Measurements from ENCODE around the gene WDFY3.

DNA sequence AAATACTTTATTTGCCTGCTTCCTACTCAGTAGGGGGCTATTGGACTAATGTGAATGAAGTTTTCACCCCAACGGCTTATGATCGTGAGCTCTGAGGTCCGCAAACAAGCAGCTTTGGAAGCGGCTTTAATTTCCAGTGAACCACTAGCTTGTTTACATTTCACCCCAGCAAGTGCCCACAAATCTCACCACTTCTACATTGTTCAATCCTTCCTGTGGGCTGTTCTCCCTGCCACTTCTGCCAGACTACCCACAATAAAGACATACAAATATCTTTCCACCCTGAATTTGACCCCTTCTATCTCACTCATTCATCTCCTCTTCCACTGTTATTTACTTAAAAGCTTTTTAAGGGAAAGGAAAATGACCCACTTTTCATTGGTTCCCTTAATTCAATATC, 285.5 kb downstream of the WDFY3 start:
- TF ChIP-seq, protein P1, sequence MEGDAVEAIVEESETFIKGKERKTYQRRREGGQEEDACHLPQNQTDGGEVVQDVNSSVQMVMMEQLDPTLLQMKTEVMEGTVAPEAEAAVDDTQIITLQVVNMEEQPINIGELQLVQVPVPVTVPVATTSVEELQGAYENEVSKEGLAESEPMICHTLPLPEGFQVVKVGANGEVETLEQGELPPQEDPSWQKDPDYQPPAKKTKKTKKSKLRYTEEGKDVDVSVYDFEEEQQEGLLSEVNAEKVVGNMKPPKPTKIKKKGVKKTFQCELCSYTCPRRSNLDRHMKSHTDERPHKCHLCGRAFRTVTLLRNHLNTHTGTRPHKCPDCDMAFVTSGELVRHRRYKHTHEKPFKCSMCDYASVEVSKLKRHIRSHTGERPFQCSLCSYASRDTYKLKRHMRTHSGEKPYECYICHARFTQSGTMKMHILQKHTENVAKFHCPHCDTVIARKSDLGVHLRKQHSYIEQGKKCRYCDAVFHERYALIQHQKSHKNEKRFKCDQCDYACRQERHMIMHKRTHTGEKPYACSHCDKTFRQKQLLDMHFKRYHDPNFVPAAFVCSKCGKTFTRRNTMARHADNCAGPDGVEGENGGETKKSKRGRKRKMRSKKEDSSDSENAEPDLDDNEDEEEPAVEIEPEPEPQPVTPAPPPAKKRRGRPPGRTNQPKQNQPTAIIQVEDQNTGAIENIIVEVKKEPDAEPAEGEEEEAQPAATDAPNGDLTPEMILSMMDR (IDR thresholded peaks at IDR 0.05), result no peak
- TF ChIP-seq POLR2AphosphoS5 (IDR thresholded peaks at IDR 0.05) (no peak), POLR2A (IDR thresholded peaks at IDR 0.05) (no peak)

Data from suprapubic skin (tissue), 4 donors.